ENCODE measurements around the gene HEPHL1. TPM values are rescaled to one million over a fixed set of nuclear protein-coding genes. Genes with fewer than 3 reads are reported as not detected.

HEPHL1 gene
- polyA plus RNA-seq, 3 donors = 0.09 TPM; not detected in 2

GRCh38 chr11:94017446-94017845, 3.7 kb upstream of the HEPHL1 start:
- DNase-seq = no peak

DNA sequence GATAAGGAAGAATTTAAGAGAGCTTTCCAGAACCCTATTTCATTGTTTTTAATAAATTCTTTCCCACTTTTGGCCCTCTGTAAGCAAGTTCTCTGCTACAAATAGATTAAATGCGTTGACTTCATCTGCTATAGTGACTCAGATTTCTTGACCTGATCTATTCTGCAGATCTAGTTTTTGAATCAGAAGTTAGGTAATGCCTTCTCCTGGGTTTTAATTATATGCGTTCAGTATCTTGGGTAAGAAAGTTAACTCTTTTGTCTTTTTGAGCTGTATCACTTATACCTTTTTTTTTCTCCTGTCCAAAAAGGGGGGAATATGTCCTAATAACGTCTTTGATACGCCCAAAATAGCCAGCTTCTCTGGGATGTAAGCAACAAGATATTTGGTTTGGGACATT, 2.4 kb upstream of the HEPHL1 start:
- DNase-seq = no peak

DNA sequence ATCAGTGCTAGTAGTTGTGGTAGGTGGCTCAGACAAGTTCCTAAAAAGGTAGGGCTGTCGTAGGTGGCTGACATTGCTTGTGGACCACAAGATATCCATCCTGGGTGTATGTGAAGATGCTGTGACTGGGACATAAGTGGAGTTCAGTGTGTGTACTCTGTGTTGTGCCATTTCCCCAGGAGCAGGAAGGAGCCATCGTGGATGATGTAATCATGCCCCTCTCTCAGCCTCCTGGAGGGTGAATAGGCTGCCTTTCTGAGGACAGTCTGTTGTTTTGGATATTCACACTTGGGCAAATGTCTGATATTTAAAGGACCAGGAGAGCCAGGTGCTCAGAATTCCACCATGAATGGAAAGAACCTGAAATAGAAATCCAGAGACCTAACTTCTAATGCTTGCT, 2.7 kb downstream of the HEPHL1 start:
- no peak for DNase-seq

DNA sequence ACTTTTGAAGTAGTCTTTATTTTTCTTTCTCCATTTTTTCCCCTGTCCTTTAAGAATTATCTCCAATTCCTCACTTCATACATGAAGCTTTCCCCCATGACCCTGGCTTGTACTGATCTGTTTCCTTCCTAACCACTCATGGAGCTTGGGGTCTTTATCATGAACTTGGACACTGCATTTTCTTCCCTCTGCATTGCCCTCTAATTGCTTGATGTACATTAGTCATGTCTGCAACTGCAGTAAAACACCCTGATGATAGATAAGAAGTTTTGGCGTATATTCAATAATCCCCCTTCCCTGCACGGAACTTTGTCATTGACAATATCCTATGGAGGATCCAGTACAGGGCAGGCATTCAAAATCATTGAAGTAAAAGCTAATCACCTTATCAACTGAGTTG, 3.4 kb downstream of the HEPHL1 start:
- no peak for DNase-seq

GRCh38 chr11:94025690-94026394, 4.7 kb downstream of the HEPHL1 start:
- DNase-seq = peak; percentile 54

- DNase-seq = no peak
Observed at GRCh38 chr11:94027210-94027609, 6.1 kb downstream of the HEPHL1 start.

- no peak for DNase-seq
Observed at GRCh38 chr11:94028436-94028835, 7.3 kb downstream of the HEPHL1 start.

GRCh38 chr11:94030059-94030458, 8.9 kb downstream of the HEPHL1 start:
- no peak for DNase-seq

GRCh38 chr11:94031625-94032024, 10.5 kb downstream of the HEPHL1 start:
- no peak for DNase-seq

DNA sequence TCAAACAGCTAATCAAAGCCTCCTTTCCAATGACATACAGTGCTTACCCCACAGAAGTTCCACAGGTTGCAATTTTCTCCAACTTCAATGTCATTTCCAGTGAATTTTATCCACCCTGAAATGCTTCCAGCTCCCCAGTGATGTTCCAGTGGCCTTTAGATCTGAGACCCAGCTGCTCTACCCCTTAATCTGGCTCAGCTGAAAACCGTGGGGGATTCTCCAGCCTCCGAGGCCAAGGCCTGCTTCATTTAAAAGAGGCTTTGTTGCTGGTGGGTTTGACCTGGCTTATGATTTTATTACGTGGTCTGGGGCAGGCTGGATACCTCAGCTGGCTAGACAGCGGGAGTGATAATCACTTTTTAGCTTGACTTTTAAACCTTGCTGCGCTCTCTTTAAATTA, 10.9 kb downstream of the HEPHL1 start:
- no peak for DNase-seq

GRCh38 chr11:94032725-94033124, 11.6 kb downstream of the HEPHL1 start:
- no peak for DNase-seq

DNA sequence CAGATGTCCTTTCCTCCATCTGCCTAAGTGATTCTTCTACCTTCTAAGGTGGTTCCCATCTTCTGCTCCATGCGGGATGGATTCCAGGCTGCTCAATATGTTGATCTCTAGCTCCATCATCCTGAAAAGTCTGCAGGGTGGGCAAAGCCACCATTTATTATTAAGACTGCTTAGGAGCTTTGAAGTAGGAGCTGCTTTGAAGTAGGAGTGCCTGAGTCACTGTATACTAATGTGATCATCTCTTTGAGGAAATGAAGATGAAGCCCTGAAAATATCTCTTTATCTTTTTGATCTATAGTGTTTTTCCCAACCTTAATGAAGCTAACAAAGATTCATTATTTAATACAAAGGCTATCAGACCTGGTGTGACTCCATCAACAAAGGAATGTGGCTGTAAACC, 13.1 kb downstream of the HEPHL1 start:
- DNase-seq = no peak

DNA sequence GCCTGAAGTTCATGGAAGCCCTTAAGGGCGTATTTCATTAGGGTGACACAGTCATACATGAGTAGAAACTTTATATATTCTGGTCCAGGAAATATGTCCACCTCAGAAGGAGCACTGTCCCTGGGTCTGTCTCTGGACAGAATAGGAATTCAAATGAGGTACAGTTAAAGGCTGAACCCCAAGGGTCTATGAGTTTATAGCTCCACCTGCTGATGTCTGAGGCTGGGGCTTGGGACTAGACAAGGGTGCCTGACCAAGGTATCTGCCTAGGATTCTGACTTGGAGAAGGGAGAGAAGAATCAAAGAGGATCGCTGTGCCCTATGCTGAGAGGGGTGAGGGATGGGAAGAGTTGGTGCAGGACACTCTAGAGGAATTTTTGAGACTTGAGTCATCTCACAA, 14.9 kb downstream of the HEPHL1 start:
- DNase-seq = no peak

DNA sequence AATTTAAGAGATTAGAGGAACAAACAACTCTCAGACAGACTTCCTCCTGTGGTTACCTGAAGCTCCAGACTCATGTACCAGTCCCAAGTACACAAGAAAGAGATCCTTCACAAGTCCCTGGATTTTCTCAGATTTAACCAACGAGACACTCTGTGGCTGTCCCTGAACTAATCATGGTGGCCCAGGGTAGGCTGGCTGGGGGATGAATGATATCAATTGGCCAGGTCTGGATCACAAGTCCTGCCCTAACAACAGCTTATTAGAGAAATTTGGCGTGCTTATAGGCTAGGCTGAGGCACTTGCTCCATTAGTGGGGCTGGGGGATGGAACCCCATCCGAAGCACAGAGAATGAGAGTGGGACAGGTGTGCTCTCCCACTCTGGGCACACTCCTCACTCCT, 22.1 kb downstream of the HEPHL1 start:
- no peak for DNase-seq

DNA sequence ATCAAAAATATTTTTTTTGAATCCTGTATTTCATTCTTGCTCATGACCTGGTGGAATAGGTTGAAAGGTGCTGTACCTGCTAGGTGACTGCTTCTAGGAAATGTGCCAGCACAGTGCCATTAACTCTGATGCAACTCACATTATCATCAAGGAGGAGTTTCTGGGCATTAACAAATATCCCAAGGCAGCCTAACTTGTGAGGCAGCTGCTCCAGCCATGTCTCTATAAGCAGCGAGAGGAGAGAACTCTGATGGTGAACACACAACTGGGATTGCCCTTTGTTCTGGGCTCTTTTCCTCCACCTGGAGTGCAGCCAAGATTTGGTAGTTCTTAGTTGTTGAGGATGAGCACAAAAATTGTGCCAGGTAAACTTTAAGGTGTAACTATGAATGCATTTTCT, 25.6 kb downstream of the HEPHL1 start:
- no peak for DNase-seq

- no peak for DNase-seq
Observed at GRCh38 chr11:94048032-94048709, 27.0 kb downstream of the HEPHL1 start.

- DNase-seq = no peak
Observed at GRCh38 chr11:94049351-94049750, 28.2 kb downstream of the HEPHL1 start.

GRCh38 chr11:94058630-94059029, 37.5 kb downstream of the HEPHL1 start:
- DNase-seq = no peak

GRCh38 chr11:94059065-94059464, 37.9 kb downstream of the HEPHL1 start:
- DNase-seq = no peak

- no peak for DNase-seq
Observed at GRCh38 chr11:94060401-94060800, 39.2 kb downstream of the HEPHL1 start.

DNA sequence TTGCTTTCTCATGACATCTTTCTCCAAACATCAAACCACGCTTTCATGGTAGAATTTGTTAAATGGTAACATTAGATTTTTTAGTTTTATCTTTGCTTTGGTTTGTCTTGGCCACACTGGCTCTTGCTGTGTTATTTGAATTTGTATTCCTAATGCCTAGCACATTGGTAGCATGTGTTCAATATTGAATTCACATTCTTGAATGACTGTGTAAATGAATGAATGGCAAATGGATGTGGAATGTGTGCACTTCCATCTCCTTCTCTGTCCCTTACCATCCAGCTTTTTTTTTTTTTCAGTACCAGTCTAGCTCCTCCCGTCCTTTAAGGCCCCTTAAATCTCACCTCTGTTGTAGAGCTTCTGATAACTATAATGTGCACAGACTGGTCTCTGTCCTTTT, 41.2 kb downstream of the HEPHL1 start:
- no peak for DNase-seq

- DNase-seq = no peak
Observed at GRCh38 chr11:94066901-94067429, 45.8 kb downstream of the HEPHL1 start.

DNA sequence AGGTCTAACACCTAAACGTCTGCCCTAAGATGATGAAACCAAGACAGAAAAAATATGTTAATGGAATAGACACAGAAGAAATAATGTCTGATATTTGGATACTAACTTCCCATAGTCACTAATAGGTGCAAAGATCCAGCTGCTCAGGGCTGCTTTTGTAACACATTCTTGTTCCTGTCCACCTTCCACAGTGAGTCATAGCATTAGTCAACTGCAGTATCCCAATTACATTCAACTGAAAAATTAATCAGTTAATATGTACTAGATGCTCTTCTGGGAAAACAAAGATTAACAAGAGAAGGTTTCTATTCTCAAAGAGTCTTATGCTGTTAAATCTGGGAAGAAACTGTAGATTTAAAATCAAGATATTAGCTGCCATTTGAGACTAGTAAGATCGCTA, 47.6 kb downstream of the HEPHL1 start:
- no peak for DNase-seq
